Smooth muscle cell (in vitro differentiated cells): ENCODE results near the gene GPR22. TPM values are rescaled to one million over a fixed set of nuclear protein-coding genes. Genes with fewer than 3 reads are reported as not detected.

Source experiments
- DNase-seq: peaks from one replicate; lab custom pipeline; 2025; ENCODE audit not compliant: unreplicated experiment; lab: John Stamatoyannopoulos, UW
- H2AFZ ChIP-seq: fragments of 200-600 bp; sonication (generic); 2 replicates; pipeline ENCODE4 v1.6.0; 2016; ENCODE audit warnings: antibody characterized with exemption, low read depth, mild to moderate bottlenecking
- H3F3A ChIP-seq: fragments of 200-600 bp; sonication (generic); 2 replicates; pipeline ENCODE4 v1.6.0; 2017; ENCODE audit warnings: antibody characterized with exemption, low read depth
- H3K27ac ChIP-seq: fragments of 200-600 bp; sonication (generic); 2 replicates; pipeline ENCODE4 v1.5.1; 2016; ENCODE audit warnings: low read depth, mild to moderate bottlenecking
- H3K27me3 ChIP-seq: fragments of 200-600 bp; sonication (generic); 2 replicates; pipeline ENCODE4 v1.6.1; 2016; ENCODE audit warnings: low read depth, mild to moderate bottlenecking
- H3K36me3 ChIP-seq: fragments of 200-600 bp; sonication (generic); 2 replicates; pipeline ENCODE4 v1.5.1; 2016; ENCODE audit warnings: low read depth
- H3K4me1 ChIP-seq: fragments of 200-600 bp; sonication (generic); 2 replicates; pipeline ENCODE4 v1.5.1; 2016; ENCODE audit warnings: low read depth
- H3K4me2 ChIP-seq: fragments of 200-600 bp; sonication (generic); 2 replicates; pipeline ENCODE4 v1.6.0; 2016; ENCODE audit warnings: mild to moderate bottlenecking
- H3K4me3 ChIP-seq: fragments of 200-600 bp; sonication (generic); 2 replicates; pipeline ENCODE4 v1.5.1; 2016; ENCODE audit warnings: mild to moderate bottlenecking
- H3K79me2 ChIP-seq: fragments of 200-600 bp; sonication (generic); 2 replicates; pipeline ENCODE4 v1.6.0; 2016; ENCODE audit warnings: low read depth, mild to moderate bottlenecking
- H3K9ac ChIP-seq: fragments of 200-600 bp; sonication (generic); 2 replicates; pipeline ENCODE4 v1.6.0; 2016; ENCODE audit warnings: low read depth
- H3K9me3 ChIP-seq: fragments of 200-600 bp; sonication (generic); replicated peaks from 2 replicates; pipeline ENCODE4 v1.5.1; 2016; ENCODE audit warnings: low read depth
- H4K20me1 ChIP-seq: fragments of 200-600 bp; sonication (generic); 2 replicates; pipeline ENCODE4 v1.6.0; 2016; ENCODE audit warnings: low read depth
- WGBS: methylation state at CpG from one replicate; pipeline ENCODE4 v1.1.7; 2016; ENCODE audit warnings: low lambda C conversion rate; 5-methylcytosine and 5-hydroxymethylcytosine counted together
- polyA plus RNA-seq: library from polyadenylated mRNA; unstranded; fragments of >200 nt; fragmentation: Nextera tagmentation; extraction: Ambion mirVana; gene quantifications from 2 replicates; pipeline ENCODE4 v1.2.1, GENCODE V29; 2016
- total RNA-seq: library from RNA; depleted of rRNA; stranded (reverse); fragments of >200 nt; gene quantifications from 2 replicates; pipeline ENCODE4 v1.2.3, GENCODE V29; 2014
- TF ChIP-seq, protein P1 (sequence below): fragments of 200-600 bp; sonication (generic); IDR thresholded peaks from 2 replicates; pipeline ENCODE4 v1.5.1; 2017; ENCODE audit warnings: borderline replicate concordance, mild to moderate bottlenecking, antibody characterized with exemption; ENCODE audit not compliant: insufficient read depth, poor library complexity, severe bottlenecking

GPR22 gene
- total and polyA plus RNA-seq, 2 experiments from 2014 or later, result 0.08 TPM; not detected in 1

- Histone ChIP-seq H3K79me2 (no peaks in the 10 kb centered on the region), H3K4me2 (no peak overlapping the region), H3F3A (no peaks in the 10 kb centered on the region), H3K4me1 (no peaks in the 10 kb centered on the region), H3K9me3 (no peaks in the 10 kb centered on the region), H2AFZ (no peak overlapping the region), H3K36me3 (no peaks in the 10 kb centered on the region), H4K20me1 (peaks cover 27% of the 10 kb centered on the region), H3K9ac (no peak overlapping the region), H3K27ac (no peak overlapping the region), H3K4me3 (no peak overlapping the region), H3K27me3 (no peaks in the 10 kb centered on the region)
- no peak for DNase-seq
- TF ChIP-seq, protein P1, sequence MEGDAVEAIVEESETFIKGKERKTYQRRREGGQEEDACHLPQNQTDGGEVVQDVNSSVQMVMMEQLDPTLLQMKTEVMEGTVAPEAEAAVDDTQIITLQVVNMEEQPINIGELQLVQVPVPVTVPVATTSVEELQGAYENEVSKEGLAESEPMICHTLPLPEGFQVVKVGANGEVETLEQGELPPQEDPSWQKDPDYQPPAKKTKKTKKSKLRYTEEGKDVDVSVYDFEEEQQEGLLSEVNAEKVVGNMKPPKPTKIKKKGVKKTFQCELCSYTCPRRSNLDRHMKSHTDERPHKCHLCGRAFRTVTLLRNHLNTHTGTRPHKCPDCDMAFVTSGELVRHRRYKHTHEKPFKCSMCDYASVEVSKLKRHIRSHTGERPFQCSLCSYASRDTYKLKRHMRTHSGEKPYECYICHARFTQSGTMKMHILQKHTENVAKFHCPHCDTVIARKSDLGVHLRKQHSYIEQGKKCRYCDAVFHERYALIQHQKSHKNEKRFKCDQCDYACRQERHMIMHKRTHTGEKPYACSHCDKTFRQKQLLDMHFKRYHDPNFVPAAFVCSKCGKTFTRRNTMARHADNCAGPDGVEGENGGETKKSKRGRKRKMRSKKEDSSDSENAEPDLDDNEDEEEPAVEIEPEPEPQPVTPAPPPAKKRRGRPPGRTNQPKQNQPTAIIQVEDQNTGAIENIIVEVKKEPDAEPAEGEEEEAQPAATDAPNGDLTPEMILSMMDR, result no peak
Measured at GRCh38 chr7:107503687-107504086, 33.8 kb downstream of the GPR22 start.

DNA sequence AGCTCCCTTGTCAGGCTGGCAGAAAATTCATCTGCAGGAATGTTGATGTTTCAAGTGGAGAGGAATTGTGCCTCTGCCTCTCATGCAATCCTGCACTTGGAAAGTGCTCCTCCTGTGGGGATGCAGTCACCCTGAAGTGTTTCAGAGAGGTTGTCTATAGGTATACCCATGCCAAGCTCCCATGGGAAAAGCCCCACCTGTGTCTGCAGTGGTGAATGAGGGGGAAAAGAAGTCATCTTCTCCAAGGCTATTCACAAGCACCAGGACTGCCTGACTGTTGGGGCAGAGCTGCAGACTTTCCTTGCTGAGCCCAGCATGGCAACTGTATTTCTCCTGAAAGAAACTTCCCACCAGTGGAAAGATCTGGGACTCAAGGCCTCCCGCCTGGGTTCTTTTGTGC lies 35.5 kb downstream of the GPR22 start:
- TF ChIP-seq, protein P1, result no peak
- H3K4me2 ChIP-seq, result no peak overlapping the region
- no peaks in the 10 kb centered on the region for H3K79me2 ChIP-seq
- 100% methylated on average over 1 of the region's 1 CpG for WGBS
- H3K4me1 ChIP-seq, result no peaks in the 10 kb centered on the region
- H3K36me3 ChIP-seq, result no peaks in the 10 kb centered on the region
- H4K20me1 ChIP-seq, result peaks cover 17% of the 10 kb centered on the region
- H3K27me3 ChIP-seq, result no peaks in the 10 kb centered on the region
- H3K27ac ChIP-seq, result no peak overlapping the region
- no peak for DNase-seq
- no peak overlapping the region for H3K9ac ChIP-seq
- no peak overlapping the region for H3K4me3 ChIP-seq
- no peaks in the 10 kb centered on the region for H3F3A ChIP-seq
- H2AFZ ChIP-seq, result no peak overlapping the region
- no peaks in the 10 kb centered on the region for H3K9me3 ChIP-seq

- H3K79me2 ChIP-seq, result no peaks in the 10 kb centered on the region
- H3F3A ChIP-seq, result no peaks in the 10 kb centered on the region
- H3K27ac ChIP-seq, result no peak overlapping the region
- 87% methylated on average over 2 of the region's 2 CpGs for WGBS
- TF ChIP-seq, protein P1, result no peak
- H3K4me1 ChIP-seq, result no peaks in the 10 kb centered on the region
- no peaks in the 10 kb centered on the region for H3K27me3 ChIP-seq
- no peak overlapping the region for H2AFZ ChIP-seq
- no peaks in the 10 kb centered on the region for H3K9me3 ChIP-seq
- H3K36me3 ChIP-seq, result no peaks in the 10 kb centered on the region
- no peak overlapping the region for H3K9ac ChIP-seq
- H4K20me1 ChIP-seq, result peaks cover 11% of the 10 kb centered on the region
- no peak for DNase-seq
- H3K4me3 ChIP-seq, result no peak overlapping the region
- H3K4me2 ChIP-seq, result no peak overlapping the region
Measured at GRCh38 chr7:107505997-107506673, 36.3 kb downstream of the GPR22 start.
